ENCODE results near the gene TMEM114. TPM values are rescaled to one million over a fixed set of nuclear protein-coding genes. Genes with fewer than 3 reads are reported as not detected.

TMEM114 gene
- polyA plus RNA-seq (ENCODE audit: insufficient read length), result not detected
- long read RNA-seq, donor 1, result 0 reads
- long read RNA-seq, donor 2, result 0 reads
- long read RNA-seq, donor 3, result 0 reads
- long read RNA-seq, donor 4, result 0 reads
- long read RNA-seq, donor 5, result 0 reads
- long read RNA-seq, donor 6, result 0 reads
- long read RNA-seq, donor 7, result 0 reads
- long read RNA-seq, donor 8, result 0 reads

DNA sequence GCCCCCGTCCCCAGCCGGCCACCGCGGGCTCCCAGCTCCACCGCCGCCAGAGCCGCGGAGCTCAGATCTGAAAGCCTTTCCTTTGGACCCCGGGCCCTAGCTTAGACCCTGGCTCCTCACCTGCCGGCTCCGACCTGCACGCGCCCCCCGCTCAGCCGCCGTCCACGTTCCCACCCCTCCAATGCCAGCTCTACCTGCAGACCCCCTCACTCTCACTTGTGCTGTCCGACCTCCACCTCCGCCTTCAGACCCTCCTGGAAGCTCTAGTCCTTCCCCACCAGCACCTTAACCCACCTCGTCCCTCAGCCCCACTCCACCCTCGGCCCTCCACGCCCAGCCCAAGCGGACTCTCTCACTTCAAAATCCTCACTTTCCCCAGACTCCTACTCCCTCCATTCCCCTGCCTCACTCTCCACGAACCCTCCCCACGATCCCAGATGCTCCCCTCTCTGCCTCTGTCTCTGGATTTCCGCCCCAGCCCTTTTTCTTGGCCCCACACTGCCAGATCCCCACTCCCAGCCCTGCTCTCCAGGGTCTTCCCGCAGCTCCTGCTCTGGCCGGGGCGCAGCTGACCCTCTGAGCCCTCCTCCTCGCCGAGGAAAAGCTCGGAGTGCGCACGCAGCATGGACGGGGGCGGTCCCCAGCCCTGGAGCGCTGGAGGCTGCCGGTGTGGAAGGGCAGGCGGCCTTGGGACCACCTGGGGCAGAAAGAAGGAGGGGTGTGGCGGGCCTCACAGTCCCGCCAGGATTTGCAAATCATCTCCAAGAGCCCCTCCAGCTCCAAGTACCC is at the start of gene TMEM114:
Gene TMEM114, minus strand, starts transcription at position 612 of the 789 bp plus-strand sequence. CDS start 673 bp downstream, outside the sequence.
- no peak for DNase-seq

DNA sequence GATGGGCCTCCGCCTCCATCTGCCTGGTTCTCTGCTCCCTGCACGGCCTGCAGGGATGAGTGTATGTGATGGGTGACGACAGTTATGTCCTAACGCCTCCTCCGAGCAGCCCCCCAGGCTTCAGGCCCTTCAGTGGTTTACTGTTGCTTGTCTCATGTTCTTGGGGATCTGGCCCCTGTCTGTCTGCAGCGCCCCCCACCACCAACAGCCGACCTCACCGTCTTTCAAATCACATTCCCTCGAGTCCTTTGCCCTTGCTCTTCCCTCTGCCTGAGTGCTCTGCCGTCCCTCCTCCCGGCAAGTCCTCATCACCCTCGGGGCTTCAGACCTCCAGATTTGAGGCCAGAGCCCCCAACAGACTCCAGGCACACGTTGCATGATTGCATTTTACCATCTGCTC is 49.4 kb upstream of the TMEM114 start:
- DNase-seq, result no peak

- peak; percentile 4 for DNase-seq
These were observed 44.9 kb upstream of the TMEM114 start for GRCh38 chr16:8634991-8635736.

- DNase-seq, result no peak
These were observed 42.4 kb upstream of the TMEM114 start for GRCh38 chr16:8632675-8633182.

GRCh38 chr16:8631818-8632465 is 41.6 kb upstream of the TMEM114 start:
- no peak for DNase-seq

DNA sequence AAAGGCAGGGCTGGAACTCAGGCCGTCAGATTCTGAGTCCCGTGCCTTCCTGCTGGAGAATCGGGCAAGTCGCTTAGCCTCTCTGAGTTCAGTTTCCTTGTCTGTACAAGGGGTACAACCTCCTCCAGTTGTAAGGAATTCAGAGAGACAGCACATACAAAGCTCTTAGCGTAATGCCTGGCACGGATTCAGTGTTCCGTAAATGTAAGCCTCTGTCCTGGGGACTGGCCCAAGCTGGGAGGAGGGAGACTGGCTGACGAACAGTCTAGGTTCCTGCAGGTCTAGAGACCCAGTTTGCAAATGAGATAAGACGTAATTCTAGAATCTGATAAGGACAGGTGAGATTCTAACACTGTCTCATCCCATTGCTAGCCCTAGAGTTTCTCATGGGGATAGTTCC is 41.1 kb upstream of the TMEM114 start:
- DNase-seq, result no peak

GRCh38 chr16:8630255-8630953 is 40.1 kb upstream of the TMEM114 start:
- no peak for DNase-seq

DNA sequence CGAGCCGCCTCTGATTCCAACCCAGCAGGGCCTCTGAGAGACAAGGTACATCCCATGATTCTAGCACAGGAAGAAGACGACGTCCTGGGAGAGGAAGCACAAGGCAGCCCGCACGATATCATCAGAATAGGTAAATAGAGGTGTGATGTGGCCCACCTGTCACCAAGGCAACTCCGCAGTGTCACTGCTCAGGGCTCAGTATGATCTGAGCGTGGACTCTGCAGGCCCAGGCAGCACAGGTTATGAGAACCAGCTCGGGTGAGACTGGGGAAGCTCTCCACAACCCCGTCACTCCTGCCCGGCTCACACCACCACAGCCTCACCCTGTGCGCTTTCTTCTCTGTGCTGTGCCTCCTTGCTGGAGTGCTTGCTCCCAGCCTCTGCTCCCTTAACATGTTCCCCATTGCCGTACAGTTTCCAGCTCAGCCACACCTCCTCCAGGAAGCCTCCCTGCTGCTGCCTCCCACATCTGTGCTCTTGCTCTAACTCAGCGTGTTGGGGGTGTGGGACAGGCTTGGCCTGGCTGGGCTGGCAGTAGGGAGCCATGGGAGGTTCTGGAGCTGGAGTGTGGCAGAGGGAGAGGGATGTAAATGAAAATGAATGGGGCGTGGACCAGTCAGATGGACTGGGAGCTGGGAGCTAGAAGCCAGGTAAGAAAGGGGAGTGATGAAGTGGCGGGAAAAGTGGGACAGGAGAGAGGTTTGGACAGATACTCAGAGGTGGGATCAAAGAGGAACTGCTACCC is 38.8 kb upstream of the TMEM114 start:
- no peak for DNase-seq

- no peak for DNase-seq
These were observed 37.1 kb upstream of the TMEM114 start for GRCh38 chr16:8627456-8627855.

DNA sequence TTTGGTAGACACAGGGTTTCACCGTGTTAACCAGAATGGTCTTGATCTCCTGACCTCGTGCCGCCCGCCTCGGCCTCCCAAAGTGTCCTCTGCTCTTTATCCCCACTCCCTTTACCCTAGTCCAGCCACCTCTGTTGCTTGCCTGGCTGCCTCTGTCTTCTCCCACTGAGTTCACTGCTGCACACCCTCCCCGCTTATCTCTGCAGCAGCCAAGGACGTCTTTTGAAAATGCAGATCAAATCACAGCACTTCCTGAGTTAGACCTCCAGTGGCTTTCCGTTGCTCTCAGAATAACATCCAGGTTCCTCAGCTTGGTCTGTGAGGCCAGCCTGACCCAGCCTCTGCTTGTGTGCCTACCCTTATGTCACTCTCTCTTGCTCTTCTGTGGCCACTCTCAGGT is 36.6 kb upstream of the TMEM114 start:
- no peak for DNase-seq

DNA sequence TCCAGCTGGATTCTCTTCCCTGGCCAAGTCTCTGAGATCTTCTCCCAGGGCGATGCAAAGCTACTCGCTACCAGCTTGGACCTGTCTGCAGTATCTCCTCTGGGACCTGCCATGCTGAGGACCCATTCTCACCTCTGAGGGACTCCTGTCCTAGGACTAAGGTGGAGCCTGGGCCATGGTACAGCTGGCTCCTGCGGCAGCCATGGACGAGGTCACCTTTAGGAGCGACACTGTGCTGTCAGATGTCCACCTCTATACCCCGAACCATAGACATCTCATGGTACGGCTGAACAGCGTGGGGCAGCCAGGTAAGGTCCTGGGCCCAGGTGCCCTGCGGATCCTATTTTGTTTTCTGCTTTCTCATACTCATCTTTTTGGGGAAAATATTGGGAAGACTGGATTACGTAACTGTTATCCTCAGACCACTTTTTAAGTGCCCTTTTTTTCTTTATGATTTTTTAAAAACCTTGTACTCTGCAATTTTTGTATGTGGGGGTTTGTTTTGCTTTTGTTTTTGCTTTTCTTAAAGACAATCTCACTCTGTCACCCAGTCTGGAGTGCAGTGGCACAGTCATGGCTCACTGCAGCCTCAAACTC is 35.3 kb upstream of the TMEM114 start:
- DNase-seq, result no peak

- no peak for DNase-seq
These were observed 33.3 kb upstream of the TMEM114 start for GRCh38 chr16:8623634-8624033.

DNA sequence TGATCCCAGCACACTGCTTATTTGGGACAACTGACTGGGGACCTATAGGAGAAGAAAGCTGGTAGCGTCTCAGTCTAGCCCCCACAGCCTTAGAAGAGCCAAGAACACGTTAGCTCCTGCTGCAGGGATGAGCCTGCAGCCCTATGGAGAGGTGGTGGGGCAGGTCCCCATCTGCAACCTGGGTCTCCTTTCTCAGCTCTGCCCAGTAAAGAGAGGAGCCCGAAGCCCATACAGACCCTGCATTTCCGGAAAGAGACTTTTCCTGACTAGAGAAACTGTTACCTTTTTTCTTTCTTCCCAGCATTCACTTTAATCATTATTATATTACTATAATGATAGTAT is 32.0 kb upstream of the TMEM114 start:
- DNase-seq, result no peak

DNA sequence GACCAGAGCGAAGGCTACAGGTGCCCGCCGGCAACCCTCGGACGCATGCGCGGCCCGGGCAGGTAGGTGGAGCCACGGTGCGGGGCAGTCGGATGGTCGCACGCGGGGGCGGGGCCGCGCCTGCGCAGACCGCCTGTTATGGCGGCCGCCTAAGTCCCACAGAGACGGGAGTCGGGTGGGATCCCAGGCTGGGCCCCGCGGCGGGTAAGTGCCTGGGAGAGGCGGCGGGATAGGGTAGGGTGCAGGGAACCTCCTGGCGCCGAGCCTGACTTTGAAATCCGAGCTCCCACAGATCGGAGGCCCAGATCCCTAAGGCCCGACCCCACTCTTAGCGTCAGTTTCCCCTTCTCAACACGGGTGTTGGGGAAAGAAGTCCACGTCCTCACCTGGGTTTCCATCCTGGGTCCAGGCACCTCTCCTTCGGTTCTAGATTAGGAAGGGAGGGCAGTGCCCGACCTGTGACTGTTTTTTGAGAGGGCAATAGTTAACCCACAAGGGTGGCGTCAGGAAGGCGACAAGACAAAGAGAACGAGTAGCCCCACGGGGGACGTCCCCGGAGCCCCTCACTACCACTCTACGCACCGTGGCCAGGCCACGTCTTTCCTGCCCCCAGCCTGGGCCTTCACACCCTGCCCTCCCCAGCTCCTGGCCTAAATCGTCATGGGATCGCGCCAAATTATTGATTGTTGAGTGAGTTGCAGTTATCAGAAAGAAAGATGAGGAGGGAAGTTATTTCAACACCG is 31.4 kb upstream of the TMEM114 start, which contains the start of gene METTL22:
Gene METTL22, plus strand, starts transcription at position 127 of the 743 bp plus-strand sequence. CDS start 3,968 bp downstream, outside the sequence.
- peak; percentile 89 for DNase-seq

DNA sequence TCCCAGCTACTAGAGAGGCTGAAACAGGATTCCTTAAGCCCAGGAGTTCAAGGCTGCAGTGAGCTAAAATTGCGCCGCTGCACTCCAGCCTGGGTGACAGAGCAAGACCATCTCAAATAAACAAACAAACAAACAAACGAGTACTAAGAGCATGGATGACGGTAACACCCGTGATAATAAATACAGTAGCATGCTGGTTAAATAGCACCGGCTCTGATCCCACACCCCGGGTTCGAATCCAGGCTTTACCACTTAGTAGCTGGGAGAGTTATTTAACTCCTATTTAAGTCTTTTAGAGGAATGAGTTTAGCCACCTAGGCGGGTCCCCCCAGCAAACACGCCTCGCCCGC is 30.9 kb upstream of the TMEM114 start:
- no peak for DNase-seq

GRCh38 chr16:8620535-8620934 is 30.2 kb upstream of the TMEM114 start:
- no peak for DNase-seq

DNA sequence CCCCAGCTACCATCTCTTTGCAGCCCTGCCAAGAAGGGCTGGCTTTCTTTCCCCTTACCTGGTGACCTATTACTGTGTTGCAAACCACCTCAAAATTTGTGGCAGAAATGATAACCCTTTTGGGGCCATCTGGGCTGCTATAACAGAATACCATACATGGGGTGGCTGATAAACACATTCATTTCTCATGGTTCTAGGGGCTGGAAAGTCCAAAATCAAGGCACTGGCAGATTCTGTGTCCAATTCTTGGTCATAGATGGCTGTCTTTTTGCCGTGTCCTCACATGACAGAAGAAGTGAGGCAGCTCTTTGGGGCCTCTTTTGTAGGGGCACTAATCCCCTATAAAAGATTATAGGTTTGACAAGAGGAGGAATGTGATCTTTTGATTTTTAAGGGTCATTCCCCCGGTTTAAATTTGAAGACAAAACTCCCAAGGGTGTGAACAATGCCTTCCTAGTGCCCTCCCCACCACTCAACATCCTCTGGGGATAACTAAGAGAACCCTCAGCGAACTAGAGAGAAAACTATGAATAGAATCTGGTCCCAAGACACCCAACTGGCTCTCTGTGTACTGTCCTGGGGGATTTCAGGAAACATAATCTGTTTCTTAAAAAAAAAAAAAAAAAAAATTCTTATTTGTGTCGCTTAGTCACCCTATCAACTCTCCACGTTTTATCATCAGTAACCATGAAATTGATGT is 29.5 kb upstream of the TMEM114 start:
- no peak for DNase-seq

DNA sequence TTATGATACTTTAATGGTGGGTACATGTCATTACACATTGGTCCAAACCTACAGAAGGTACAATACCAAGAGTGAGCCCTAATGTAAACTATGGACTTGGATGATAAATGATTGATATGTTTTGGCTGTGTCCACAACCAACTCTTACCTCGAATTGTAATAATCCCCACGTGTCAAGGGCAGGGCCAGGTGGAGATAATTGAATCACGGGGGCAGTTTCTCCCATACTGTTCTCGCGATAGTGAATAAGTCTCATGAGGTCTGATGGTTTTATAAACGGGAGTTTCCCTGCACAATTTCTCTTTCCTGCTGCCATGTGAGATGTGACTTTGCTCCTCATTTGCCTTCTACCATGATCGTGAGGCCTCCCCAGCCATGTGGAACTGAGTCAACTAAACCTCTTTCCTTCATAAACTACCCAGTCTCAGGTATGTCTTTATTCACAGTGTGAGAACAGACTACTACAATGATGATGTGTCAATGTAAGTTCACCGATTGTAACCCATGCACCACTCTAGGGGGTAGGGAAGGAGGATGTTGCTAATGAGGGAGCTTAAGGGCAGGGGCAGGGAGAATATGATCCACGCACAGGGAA is 24.2 kb upstream of the TMEM114 start:
- no peak for DNase-seq
